Measurements from ENCODE around the gene APLF. TPM values are rescaled to one million over a fixed set of nuclear protein-coding genes. Genes with fewer than 3 reads are reported as not detected.

APLF gene
- total and polyA plus RNA-seq, 4 donors: 0.18 to 3.8 (median 1.0) TPM

- Histone ChIP-seq H3K4me1 (ENCODE audit: control insufficient read depth in 4 of 4, insufficient read depth in 4 of 4, low read length in 3 of 4) (peaks cover 0 to 2% (median 2%) of the 10 kb centered on the region in 4 donors), H3K9me3 (ENCODE audit: control insufficient read depth in 4 of 4, low read length in 3 of 4) (no peaks in the 10 kb centered on the region), H3K27ac (ENCODE audit: low read depth in 1 of 2, low read length in 2 of 2) (no peak overlapping the region), H3K4me3 (ENCODE audit: low read depth in 1 of 3, low read length in 3 of 3) (no peak overlapping the region), H3K36me3 (ENCODE audit: control insufficient read depth in 4 of 4, insufficient read depth in 3 of 4, low read depth in 1 of 4, low read length in 3 of 4) (no peaks in the 10 kb centered on the region), H3K9ac (ENCODE audit: low read depth in 1 of 2, low read length in 2 of 2) (no peak overlapping the region), H3K27me3 (ENCODE audit: control insufficient read depth in 4 of 4, insufficient read depth in 4 of 4, low read length in 3 of 4) (no peaks in the 10 kb centered on the region)
- no peak for DNase-seq (ENCODE audit: low spot score)
- 95% methylated on average over 3 of the region's 3 CpGs for WGBS
- TF ChIP-seq NR2F2 (IDR thresholded peaks at IDR 0.05) (no peak), TAF1 (conservative IDR thresholded peaks at IDR 0.05) (no peak), RAD21 (IDR thresholded peaks at IDR 0.05) (no peak), YY1 (IDR thresholded peaks at IDR 0.05) (no peak), ATF3 (IDR thresholded peaks at IDR 0.05) (no peak), HNF4A (conservative IDR thresholded peaks at IDR 0.05) (no peak), GABPA (IDR thresholded peaks at IDR 0.05 in 1 of 2, conservative IDR thresholded peaks at IDR 0.05 in 1 of 2) (no peak), FOXA1 (IDR thresholded peaks at IDR 0.05) (no peak), REST (IDR thresholded peaks at IDR 0.05) (no peak)
Measured at GRCh38 chr2:68483011-68483410, 15.6 kb downstream of the APLF start.

GRCh38 chr2:68487773-68488355 is 20.5 kb downstream of the APLF start:
- H3K4me1 ChIP-seq (ENCODE audit: control insufficient read depth in 4 of 4, insufficient read depth in 4 of 4, low read length in 3 of 4): peaks cover 0 to 28% (median 20%) of the 10 kb centered on the region in 4 donors
- WGBS: 39% methylated on average over 3 of the region's 3 CpGs
- no peaks in the 10 kb centered on the region for H3K36me3 ChIP-seq (ENCODE audit: control insufficient read depth in 4 of 4, insufficient read depth in 3 of 4, low read depth in 1 of 4, low read length in 3 of 4)
- no peak overlapping the region for H3K4me3 ChIP-seq (ENCODE audit: low read depth in 1 of 3, low read length in 3 of 3)
- no peaks in the 10 kb centered on the region for H3K9me3 ChIP-seq (ENCODE audit: control insufficient read depth in 4 of 4, low read length in 3 of 4)
- no peak for DNase-seq (ENCODE audit: low spot score)
- no peaks in the 10 kb centered on the region for H3K27me3 ChIP-seq (ENCODE audit: control insufficient read depth in 4 of 4, insufficient read depth in 4 of 4, low read length in 3 of 4)
- TF ChIP-seq ATF3 (IDR thresholded peaks at IDR 0.05) (no peak), RAD21 (IDR thresholded peaks at IDR 0.05) (peak; percentile 83), CTCF (IDR thresholded peaks at IDR 0.05; ENCODE audit: low read depth, low read length, missing input control) (peak; percentile 53), MAX (IDR thresholded peaks at IDR 0.05) (no peak), HNF4G (IDR thresholded peaks at IDR 0.05) (no peak), REST (IDR thresholded peaks at IDR 0.05) (no peak), HNF4A (conservative IDR thresholded peaks at IDR 0.05) (no peak)
- H3K27ac ChIP-seq (ENCODE audit: low read depth in 1 of 2, low read length in 2 of 2): no peak overlapping the region
- H3K9ac ChIP-seq (ENCODE audit: low read depth in 1 of 2, low read length in 2 of 2): no peak overlapping the region

Data from liver (tissue), 9 donors.